ENCODE measurements around the gene ALK.
A peak's percentile ranks its signal among the peaks of the same experiment; 100 is the strongest.

ALK gene

DNA sequence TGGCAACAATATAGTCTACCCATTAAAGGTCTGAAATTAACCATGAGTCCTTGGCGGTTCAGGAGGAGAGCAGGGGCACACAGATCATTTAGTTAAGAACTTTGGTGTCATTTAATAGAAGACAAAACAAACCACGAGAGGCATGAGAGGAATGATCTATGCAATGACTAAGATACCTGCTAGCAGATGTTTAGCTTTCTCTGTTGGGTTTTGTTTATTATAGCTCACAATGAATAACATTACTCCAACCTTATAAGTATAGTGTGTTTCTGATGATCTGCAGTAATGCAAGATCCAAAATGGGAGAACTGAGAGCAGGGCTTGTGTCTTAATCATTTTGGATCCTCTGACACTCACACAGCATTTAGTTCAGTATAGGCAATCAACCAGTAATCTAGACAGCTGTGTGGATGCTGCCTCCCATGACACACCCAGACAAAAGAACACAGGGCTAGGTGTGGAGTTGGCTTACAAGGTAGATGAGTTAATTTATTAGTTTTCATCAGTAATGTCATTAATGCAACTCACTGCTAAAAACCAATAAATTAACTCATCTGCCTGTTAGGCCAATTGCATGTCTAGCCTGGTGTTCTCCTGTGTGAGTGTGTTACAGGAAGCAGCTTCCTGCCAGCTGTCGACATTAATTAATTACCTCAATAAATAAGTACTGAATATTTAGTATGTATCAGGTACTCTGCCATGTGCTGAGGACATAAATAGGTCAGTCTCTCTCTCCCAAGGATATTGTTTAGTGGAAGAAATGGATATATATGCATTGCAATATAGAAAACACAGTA, 713.8 kb downstream of the ALK start (continued):
- TF ChIP-seq, protein P1, sequence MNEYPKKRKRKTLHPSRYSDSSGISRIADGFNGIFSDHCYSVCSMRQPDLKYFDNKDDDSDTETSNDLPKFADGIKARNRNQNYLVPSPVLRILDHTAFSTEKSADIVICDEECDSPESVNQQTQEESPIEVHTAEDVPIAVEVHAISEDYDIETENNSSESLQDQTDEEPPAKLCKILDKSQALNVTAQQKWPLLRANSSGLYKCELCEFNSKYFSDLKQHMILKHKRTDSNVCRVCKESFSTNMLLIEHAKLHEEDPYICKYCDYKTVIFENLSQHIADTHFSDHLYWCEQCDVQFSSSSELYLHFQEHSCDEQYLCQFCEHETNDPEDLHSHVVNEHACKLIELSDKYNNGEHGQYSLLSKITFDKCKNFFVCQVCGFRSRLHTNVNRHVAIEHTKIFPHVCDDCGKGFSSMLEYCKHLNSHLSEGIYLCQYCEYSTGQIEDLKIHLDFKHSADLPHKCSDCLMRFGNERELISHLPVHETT (tag by site-specific recombination; IDR thresholded peaks at IDR 0.05), result no peak

DNA sequence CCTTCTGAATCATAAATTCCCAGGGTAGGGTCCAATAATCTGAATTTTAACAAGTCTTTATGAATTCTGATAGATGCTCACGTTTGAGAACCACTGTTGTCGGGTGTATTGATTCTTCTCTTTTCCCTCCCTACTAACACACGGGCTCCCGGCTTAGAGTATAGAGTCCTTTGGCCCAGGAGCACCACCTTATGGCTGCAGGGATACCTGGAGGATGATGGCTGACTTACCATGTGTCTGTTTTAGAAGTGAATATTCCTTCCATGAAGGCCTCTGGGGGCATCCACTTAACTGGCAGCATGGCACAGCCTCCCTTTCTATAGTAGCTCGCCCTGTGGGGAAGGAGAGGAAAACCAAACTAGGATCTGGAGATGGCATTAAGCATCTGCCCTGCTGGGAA, 714.4 kb downstream of the ALK start:
- Histone ChIP-seq H3K27ac (ENCODE audit: extremely low read depth, low read depth, low read length) (no peak overlapping the region), H3K36me3 (ENCODE audit: control insufficient read depth in 2 of 2, insufficient read depth in 1 of 2, low read length in 2 of 2) (no peaks in the 10 kb centered on the region), H3K4me3 (ENCODE audit: low read depth, low read length) (no peak overlapping the region), H3K9me3 (ENCODE audit: control insufficient read depth, insufficient read depth, low read depth, low read length) (no peaks in the 10 kb centered on the region), H3K4me1 (ENCODE audit: control insufficient read depth, insufficient read depth, low read length) (peaks cover 3% of the 10 kb centered on the region; the same call in 1 of the 2 replicates)
- ChIA-PET CTCF (interaction anchor here (1.4 kb wide), 1 partner anchor 9 kb away, joined by 3 read pairs; no protein-coding TSS in a partner anchor), POLR2A (no interaction called here)
- TF ChIP-seq ZNF221 (tag by site-specific recombination; IDR thresholded peaks at IDR 0.05; ENCODE audit: borderline replicate concordance) (no peak), ZNF514 (tag by site-specific recombination; IDR thresholded peaks at IDR 0.05) (no peak), ZNF596 (tag by site-specific recombination; IDR thresholded peaks at IDR 0.05) (no peak)
- TF ChIP-seq, protein P2, sequence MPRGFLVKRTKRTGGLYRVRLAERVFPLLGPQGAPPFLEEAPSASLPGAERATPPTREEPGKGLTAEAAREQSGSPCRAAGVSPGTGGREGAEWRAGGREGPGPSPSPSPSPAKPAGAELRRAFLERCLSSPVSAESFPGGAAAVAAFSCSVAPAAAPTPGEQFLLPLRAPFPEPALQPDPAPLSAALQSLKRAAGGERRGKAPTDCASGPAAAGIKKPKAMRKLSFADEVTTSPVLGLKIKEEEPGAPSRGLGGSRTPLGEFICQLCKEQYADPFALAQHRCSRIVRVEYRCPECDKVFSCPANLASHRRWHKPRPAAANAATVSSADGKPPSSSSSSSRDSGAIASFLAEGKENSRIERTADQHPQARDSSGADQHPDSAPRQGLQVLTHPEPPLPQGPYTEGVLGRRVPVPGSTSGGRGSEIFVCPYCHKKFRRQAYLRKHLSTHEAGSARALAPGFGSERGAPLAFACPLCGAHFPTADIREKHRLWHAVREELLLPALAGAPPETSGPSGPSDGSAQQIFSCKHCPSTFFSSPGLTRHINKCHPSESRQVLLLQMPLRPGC (tag by site-specific recombination; IDR thresholded peaks at IDR 0.05), result no peak
- TF ChIP-seq, protein P3, sequence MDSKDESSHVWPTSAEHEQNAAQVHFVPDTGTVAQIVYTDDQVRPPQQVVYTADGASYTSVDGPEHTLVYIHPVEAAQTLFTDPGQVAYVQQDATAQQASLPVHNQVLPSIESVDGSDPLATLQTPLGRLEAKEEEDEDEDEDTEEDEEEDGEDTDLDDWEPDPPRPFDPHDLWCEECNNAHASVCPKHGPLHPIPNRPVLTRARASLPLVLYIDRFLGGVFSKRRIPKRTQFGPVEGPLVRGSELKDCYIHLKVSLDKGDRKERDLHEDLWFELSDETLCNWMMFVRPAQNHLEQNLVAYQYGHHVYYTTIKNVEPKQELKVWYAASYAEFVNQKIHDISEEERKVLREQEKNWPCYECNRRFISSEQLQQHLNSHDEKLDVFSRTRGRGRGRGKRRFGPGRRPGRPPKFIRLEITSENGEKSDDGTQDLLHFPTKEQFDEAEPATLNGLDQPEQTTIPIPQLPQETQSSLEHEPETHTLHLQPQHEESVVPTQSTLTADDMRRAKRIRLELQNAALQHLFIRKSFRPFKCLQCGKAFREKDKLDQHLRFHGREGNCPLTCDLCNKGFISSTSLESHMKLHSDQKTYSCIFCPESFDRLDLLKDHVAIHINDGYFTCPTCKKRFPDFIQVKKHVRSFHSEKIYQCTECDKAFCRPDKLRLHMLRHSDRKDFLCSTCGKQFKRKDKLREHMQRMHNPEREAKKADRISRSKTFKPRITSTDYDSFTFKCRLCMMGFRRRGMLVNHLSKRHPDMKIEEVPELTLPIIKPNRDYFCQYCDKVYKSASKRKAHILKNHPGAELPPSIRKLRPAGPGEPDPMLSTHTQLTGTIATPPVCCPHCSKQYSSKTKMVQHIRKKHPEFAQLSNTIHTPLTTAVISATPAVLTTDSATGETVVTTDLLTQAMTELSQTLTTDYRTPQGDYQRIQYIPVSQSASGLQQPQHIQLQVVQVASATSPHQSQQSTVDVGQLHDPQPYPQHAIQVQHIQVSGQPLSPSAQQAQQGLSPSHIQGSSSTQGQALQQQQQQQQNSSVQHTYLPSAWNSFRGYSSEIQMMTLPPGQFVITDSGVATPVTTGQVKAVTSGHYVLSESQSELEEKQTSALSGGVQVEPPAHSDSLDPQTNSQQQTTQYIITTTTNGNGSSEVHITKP (tag by site-specific recombination; IDR thresholded peaks at IDR 0.05), result no peak

DNA sequence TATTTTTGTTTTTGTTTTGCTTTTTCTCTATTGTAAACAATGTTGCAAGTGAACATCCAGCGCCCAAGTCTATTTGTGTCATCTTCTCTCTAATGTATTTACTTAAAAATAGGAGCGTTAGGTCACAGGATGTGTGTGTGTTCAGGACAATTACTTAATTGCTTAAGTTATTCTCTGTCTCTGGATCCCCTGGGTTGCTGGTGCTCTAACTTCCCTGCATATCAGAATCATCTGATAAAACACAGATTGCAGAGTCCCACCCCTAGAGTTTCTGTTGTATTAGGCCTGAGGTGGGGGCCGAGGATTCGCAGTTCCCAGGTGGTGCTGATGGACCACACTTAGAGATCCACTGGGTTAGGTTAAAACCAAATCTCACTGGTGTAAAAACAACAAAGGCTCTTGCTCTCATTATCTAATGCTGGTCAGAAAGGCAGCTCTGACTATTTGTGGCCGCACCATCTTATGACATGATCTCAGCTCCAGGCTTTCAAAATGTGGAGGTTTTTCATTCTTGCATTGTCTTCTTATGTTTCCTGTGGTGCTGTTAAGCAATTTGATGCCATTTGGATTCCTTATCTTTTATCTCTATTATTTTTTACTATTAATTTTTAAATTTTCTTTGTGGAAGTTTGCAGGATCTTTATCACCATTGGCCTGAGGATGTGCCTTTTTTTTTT, 718.4 kb downstream of the ALK start:
- Histone ChIP-seq H3K4me1 (ENCODE audit: control insufficient read depth, insufficient read depth, low read length) (peaks cover 3% of the 10 kb centered on the region; the same call in 1 of the 2 replicates), H3K9me3 (ENCODE audit: control insufficient read depth, insufficient read depth, low read depth, low read length) (no peaks in the 10 kb centered on the region), H3K27ac (ENCODE audit: extremely low read depth, low read depth, low read length) (no peak overlapping the region), H3K36me3 (ENCODE audit: control insufficient read depth in 2 of 2, insufficient read depth in 1 of 2, low read length in 2 of 2) (no peaks in the 10 kb centered on the region), H3K4me3 (ENCODE audit: low read depth, low read length) (no peak overlapping the region)
- TF ChIP-seq, protein P4, sequence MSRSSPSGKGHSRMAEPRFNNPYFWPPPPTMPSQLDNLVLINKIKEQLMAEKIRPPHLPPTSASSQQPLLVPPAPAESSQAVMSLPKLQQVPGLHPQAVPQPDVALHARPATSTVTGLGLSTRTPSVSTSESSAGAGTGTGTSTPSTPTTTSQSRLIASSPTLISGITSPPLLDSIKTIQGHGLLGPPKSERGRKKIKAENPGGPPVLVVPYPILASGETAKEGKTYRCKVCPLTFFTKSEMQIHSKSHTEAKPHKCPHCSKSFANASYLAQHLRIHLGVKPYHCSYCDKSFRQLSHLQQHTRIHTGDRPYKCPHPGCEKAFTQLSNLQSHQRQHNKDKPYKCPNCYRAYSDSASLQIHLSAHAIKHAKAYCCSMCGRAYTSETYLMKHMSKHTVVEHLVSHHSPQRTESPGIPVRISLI (tag by site-specific recombination; IDR thresholded peaks at IDR 0.05), result 0 out of 2 replicates have a peak, but pooled peaks have one; percentile 32
- no peak for TF ChIP-seq MEIS1 (CRISPR knock-in tag; IDR thresholded peaks at IDR 0.05; ENCODE audit: borderline replicate concordance)
- TF ChIP-seq, protein P5, sequence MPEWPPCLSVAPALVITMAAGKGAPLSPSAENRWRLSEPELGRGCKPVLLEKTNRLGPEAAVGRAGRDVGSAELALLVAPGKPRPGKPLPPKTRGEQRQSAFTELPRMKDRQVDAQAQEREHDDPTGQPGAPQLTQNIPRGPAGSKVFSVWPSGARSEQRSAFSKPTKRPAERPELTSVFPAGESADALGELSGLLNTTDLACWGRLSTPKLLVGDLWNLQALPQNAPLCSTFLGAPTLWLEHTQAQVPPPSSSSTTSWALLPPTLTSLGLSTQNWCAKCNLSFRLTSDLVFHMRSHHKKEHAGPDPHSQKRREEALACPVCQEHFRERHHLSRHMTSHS (tag by site-specific recombination; IDR thresholded peaks at IDR 0.05), result no peak
- ChIA-PET CTCF (interaction anchor here (0.6 to 1.3 kb wide), 2 partner anchors 12 to 636 kb away, joined by 4 to 5 read pairs; no protein-coding TSS in a partner anchor), POLR2A (no interaction called here)

All from HEK293 (cell line).